Left ventricle myocardium superior (tissue), 1 donor: ENCODE data around the gene MAST1. TPM values are rescaled to one million over a fixed set of nuclear protein-coding genes. Genes with fewer than 3 reads are reported as not detected.
A peak's percentile ranks its signal among the peaks of the same experiment; 100 is the strongest.

Source experiments
- ATAC-seq: fragments of 200-7000 bp; cut with Tn5 transposase; one replicate; pipeline ENCODE4 v1.9.1; 2020; ENCODE audit warnings: mild to moderate bottlenecking, moderate library complexity
- DNase-seq: peaks from one replicate; pipeline ENCODE4 v3.0.0-alpha.2; 2020
- intact Hi-C: fragments of 100-400 bp; cut with micrococcal nuclease; formaldehyde crosslinking; loops from one replicate; pipeline ENCODE4 v1.11.0; 2022
- total RNA-seq: library from RNA; stranded (reverse); fragmentation: NEBNext Ultra II Directional; extraction: Animal tissue kit (Norgen Biotek cat#: 25700); gene quantifications from one replicate; pipeline ENCODE4 v1.2.1, GENCODE V29; 2021
- donor health status: DM: no; HTN: yes; CAD: no; lungs with severe emphysema.

MAST1 gene
- total RNA-seq, 1 donor from 2014 or later = 0.12 TPM

GRCh38 chr19:12864721-12865715 is 26.7 kb downstream of the MAST1 start:
- ATAC-seq (no peak), DNase-seq (no peak)
- intact Hi-C loops = no loop called here

DNA sequence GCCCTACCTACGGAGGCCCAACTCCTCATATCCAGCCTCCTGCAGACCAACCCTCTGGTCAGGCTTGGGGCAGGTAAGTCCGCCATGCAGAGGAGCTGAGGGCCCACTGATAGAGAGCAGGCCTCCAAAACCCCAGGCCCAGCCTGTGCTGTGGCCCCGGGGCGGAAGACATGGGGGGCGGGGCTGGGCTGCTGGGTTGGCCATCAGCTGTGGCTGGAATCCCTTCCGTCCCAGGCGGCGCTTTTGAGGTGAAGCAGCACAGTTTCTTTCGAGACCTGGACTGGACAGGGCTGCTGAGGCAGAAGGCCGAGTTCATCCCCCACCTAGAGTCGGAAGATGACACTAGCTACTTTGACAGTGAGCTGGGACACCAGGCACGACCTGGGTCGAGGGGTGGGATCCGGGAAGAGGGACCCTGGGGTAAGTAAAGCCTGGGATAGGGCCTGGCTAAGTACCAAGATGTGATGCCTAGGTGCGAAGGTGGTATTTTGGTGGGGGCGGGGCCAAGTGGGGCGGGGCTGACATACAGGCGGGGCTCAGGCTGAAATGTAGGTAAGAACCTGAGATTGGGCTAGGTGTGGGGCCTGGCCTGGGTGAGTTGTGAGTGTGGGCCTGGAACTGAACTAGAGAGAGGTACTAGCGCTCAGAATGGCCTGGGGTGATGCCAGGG is 27.6 kb downstream of the MAST1 start:
- DNase-seq (no peak), ATAC-seq (no peak)
- intact Hi-C loops = no loop called here

DNA sequence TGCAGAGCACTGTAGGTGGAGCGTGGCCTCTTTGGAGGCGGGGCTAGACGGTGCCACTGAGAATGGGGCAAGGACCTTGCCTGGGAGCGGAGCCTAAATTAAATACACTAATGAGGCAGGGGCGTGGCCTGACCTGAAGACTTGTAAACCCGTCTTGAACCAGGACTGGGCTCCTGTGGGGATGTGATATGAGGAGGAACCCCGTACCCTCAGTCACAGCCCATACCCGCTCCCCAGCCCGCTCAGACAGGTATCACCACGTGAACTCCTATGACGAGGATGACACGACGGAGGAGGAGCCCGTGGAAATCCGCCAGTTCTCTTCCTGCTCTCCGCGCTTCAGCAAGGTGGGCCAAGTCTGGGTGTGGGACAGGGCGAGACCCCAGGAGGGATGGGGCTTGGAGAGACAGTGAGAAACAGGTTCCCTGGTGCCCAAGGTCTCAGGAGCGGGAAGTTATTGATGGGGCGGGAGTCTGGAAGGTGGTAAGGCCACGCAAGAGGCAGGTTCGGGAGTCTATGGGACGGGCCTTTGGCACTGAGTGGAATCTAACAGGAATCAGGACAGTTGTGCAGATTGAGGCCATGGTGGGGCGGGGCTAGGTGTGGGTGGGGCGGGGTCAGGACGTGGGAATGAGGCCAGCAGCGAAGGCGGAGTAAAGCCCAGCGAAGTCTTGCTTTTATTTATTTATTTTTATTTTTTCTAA is 28.3 kb downstream of the MAST1 start:
- intact Hi-C loops = no loop called here
- DNase-seq = no peak
- ATAC-seq = no peak

DNA sequence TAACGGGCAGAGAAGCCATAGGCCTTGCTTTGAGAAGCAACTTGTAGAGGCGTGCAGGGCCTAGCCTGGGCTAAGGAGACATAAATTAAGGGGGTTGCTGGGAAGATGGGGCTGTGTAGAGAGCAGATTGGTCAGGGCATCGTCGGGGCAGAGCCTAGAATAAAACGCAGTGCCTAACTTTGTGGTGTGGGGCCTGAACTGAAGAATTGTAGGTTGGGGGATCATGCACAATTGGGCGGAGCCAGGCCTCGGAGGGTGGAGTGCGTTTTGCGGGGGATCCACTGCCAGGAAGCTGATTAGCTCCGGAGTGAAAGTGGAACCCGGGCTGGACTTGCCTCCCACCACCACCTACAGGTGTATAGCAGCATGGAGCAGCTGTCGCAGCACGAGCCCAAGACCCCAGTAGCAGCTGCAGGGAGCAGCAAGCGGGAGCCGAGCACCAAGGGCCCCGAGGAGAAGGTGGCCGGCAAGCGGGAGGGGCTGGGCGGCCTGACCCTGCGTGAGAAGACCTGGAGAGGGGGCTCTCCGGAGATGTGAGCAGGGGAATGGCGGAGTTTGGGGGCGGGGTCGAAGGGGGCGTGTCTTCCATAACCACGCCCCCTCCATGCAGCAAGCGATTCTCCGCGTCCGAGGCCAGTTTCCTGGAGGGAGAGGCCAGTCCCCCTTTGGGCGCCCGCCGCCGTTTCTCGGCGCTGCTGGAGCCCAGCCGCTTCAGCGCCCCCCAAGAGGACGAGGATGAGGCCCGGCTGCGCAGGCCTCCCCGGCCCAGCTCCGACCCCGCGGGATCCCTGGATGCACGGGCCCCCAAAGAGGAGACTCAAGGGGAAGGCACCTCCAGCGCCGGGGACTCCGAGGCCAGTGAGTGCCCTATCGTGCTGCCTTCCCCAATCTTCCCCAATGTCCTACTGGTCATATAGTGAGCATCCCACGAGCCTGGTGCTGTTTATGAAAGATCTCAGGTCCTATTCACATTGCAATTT is 29.1 kb downstream of the MAST1 start:
- intact Hi-C loops = no loop called here

GRCh38 chr19:12868540-12869112 is 30.3 kb downstream of the MAST1 start:
- intact Hi-C loops = no loop called here
- DNase-seq (no peak), ATAC-seq (no peak)

More for the DNA sequence above, 29.1 kb downstream of the MAST1 start:
- ATAC-seq (peak; percentile 69), DNase-seq (peak; percentile 72)

DNA sequence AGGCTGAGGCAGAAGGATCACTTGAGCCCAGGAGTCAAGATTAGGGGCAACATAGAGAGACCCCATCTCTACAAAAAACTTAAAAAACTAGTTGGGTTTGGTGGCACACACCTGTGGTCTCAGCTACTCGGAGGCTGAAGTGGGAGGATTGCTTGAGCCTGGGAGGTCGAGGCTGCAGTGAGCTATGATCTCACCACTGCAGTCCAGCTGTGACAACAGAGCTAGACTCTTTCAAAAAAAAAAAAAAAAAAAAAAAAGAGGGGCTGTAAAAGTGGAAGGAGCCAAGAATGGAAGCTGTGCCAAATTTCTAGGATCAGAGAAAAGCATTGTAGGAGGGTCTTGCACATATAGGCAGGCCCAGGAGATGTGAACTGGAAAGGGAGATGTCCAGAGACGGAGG is 33.4 kb downstream of the MAST1 start:
- intact Hi-C loops = no loop called here
- ATAC-seq = no peak
- DNase-seq = no peak

GRCh38 chr19:12872255-12872654 is 33.9 kb downstream of the MAST1 start:
- intact Hi-C loops = no loop called here
- ATAC-seq (no peak), DNase-seq (no peak)

DNA sequence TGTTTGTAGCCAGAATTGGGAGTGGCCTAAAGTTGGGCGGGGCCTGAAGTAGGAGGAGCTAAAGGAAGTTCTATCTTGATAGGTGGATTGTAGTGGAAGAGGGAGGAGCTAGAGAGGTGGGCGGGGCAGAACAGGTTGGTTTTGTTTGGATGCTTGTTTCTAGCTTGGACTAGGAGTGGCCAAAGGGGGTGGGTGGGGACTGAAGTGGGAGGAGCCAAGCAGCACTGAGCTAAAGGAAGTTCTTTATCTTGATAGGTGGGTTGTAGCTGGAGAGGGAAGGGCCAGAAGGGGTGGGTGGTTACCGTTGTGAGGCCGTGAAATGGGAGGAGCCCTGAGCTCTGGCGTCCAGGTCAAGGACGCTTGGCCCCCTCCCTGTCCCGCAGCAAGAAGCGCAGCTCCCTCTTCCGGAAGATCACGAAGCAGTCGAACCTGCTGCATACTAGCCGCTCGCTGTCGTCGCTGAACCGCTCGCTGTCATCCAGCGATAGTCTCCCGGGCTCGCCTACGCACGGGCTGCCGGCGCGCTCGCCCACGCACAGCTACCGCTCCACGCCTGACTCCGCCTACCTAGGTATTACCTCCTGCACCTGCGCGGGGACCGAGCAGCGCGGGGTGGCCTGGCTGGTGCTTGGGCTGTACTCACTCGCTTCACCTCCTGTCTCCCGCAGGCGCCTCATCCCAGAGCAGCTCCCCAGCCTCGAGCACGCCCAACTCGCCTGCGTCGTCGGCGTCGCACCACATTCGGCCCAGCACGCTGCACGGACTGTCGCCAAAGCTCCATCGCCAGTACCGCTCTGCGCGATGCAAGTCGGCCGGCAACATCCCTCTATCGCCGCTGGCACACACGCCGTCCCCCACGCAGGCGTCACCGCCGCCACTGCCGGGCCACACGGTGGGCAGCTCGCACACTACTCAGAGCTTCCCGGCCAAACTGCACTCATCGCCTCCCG is 34.9 kb downstream of the MAST1 start:
- ATAC-seq = peak; percentile 70
- DNase-seq = peak; percentile 34
- intact Hi-C loops = no loop called here

DNA sequence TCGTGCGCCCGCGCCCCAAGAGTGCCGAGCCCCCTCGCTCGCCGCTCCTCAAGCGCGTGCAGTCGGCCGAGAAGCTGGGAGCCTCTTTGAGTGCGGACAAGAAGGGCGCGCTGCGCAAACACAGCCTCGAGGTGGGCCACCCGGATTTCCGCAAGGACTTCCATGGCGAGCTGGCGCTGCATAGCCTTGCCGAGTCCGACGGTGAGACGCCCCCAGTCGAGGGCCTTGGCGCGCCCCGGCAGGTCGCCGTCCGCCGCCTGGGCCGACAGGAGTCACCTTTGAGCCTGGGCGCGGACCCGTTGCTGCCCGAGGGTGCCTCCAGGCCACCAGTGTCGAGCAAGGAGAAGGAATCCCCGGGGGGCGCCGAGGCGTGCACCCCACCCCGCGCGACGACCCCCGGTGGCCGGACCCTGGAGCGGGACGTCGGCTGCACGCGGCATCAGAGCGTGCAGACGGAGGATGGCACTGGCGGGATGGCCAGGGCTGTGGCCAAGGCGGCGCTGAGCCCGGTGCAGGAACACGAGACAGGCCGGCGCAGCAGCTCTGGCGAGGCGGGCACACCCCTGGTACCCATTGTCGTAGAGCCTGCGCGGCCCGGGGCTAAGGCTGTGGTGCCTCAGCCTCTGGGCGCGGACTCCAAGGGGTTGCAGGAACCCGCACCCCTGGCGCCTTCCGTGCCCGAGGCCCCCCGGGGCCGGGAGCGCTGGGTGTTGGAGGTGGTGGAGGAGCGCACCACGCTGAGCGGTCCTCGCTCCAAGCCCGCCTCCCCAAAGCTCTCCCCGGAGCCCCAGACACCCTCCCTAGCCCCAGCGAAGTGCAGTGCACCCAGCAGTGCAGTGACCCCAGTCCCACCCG is 35.8 kb downstream of the MAST1 start:
- DNase-seq = no peak
- no peak for ATAC-seq
- intact Hi-C loops = no loop called here

GRCh38 chr19:12875086-12875485 is 36.8 kb downstream of the MAST1 start:
- intact Hi-C loops = no loop called here
- ATAC-seq = no peak
- DNase-seq = no peak

- intact Hi-C loops = no loop called here
- peak; percentile 47 for ATAC-seq
Measured at GRCh38 chr19:12880551-12881171, 42.3 kb downstream of the MAST1 start.

GRCh38 chr19:12881172-12881808 is 43.0 kb downstream of the MAST1 start, which contains the start of gene DNASE2:
Gene DNASE2 (minus strand): TSS chr19:12881449. CDS start chr19:12881375, 74 bp downstream.
- DNase-seq = peak; percentile 97
- peak; percentile 96 for ATAC-seq
- intact Hi-C loops = no loop called here

More at GRCh38 chr19:12880551-12881171, 42.3 kb downstream of the MAST1 start:
- peak; percentile 55 for DNase-seq

DNA sequence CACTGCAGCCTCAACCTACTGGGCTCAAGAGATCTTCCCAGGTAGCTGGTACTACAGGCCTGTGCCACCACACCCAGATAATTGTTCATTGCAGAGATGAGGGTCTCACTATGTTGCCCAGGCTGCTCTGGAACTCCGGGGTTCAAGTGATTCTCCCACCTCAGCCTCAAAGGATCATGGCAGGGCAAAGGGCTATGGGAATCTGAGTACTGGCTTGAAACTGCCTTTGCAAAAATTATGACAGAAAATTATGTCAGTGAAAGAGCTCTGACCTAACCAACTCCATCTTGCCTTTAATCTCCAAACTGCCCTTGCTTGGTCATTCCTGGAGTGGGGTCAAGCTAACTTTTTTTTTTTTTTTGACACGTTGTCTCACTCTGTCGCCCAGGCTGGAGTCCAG is 44.3 kb downstream of the MAST1 start:
- intact Hi-C loops = no loop called here
- DNase-seq (no peak), ATAC-seq (no peak)

DNA sequence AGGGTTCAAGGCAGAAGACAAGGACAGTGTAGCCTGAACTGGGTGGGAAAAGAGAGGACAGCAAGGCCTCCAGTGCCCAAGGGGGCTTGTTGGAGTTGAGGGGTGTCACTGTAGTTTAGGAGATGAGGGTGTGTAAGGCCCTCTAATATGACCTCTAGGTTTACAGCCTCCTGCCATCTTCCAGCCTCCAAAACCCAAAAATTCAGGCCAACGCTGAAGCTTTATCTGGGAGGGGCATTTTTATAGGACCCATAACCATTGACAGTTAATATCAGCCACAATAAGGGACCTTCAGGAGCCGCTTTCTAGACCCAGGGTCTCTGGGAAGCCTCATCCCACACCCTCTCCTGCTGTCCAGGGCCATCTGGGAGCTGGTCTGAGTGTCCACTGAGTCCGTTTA is 45.9 kb downstream of the MAST1 start:
- intact Hi-C loops = no loop called here
- ATAC-seq = no peak
- DNase-seq = no peak

DNA sequence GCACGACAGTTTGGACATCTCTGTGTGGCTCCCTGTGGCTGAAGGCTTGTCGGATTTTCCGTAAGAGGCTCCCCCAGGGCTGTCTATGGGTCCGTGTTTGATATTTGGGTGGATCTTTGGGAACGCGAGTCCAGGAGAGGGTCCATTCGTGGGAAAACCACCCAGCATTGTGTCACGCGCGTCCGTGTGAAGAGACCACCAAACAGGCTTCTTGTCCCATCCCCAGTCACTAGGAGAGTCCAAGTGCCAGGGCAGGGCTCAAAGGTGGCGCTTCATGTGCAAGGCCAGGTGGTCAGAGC is 46.3 kb downstream of the MAST1 start:
- ATAC-seq (no peak), DNase-seq (no peak)
- intact Hi-C loops = no loop called here
